Neural cell (in vitro differentiated cells): ENCODE results near the gene MAGEA11.

Source experiments
- EP300 ChIP-seq: fragments of 450-650 bp; conservative IDR thresholded peaks from 2 replicates; pipeline ENCODE4 v1.6.1; 2014; ENCODE audit warnings: antibody characterized with exemption, mild to moderate bottlenecking, moderate library complexity; ENCODE audit not compliant: poor library complexity, severe bottlenecking
- EZH2 ChIP-seq: fragments of 200-600, 300-800 bp; shearing (Covaris generic), sonication (generic); IDR thresholded peaks from 2 replicates; pipeline ENCODE4 v1.6.1; 2014; ENCODE audit warnings: antibody characterized with exemption, low read length, borderline replicate concordance, mild to moderate bottlenecking; ENCODE audit not compliant: insufficient read depth, poor library complexity, severe bottlenecking
- MXI1 ChIP-seq: fragments of 450-650 bp; conservative IDR thresholded peaks from 2 replicates; pipeline ENCODE4 v1.6.1; 2014; ENCODE audit warnings: antibody characterized with exemption, mild to moderate bottlenecking; ENCODE audit not compliant: poor library complexity, severe bottlenecking
- POLR2AphosphoS5 ChIP-seq: IDR thresholded peaks from 2 replicates; pipeline ENCODE4 v1.6.1; 2012
- RAD21 ChIP-seq: fragments of 450-650 bp; conservative IDR thresholded peaks from 2 replicates; pipeline ENCODE4 v1.6.1; 2014; ENCODE audit warnings: antibody characterized with exemption, mild to moderate bottlenecking, moderate library complexity
- SMC3 ChIP-seq: fragments of 450-650 bp; conservative IDR thresholded peaks from 2 replicates; pipeline ENCODE4 v1.6.1; 2014; ENCODE audit warnings: antibody characterized with exemption, mild to moderate bottlenecking, moderate library complexity; ENCODE audit not compliant: poor library complexity
- TAF1 ChIP-seq: IDR thresholded peaks from 2 replicates; pipeline ENCODE4 v1.6.1; 2012; ENCODE audit warnings: low read depth
- TF ChIP-seq, protein P1 (sequence below): fragments of 450-650 bp; IDR thresholded peaks from 2 replicates; pipeline ENCODE4 v1.5.1; 2014; ENCODE audit warnings: antibody characterized with exemption, mild to moderate bottlenecking, moderate library complexity; ENCODE audit not compliant: poor library complexity, severe bottlenecking

DNA sequence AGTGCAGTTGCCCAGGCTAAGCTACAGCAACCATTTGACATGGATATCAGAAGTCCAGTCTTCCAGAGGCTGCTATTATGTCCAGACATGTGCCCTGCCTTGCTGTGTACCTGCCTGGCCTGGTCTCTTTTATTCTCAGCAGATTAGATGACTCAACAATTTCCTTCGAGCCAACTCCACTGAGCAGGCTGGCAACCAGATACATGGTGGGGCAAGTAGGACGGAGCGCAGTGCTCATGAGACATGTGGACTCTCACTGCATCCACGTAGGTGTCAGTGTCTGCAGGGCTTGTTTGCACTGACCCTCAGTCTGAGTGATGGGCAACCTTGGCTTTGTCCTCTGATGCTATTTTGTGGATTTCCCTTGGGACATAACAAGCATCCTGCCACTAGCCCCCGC lies 7.2 kb upstream of the MAGEA11 start:
- TF ChIP-seq EP300: no peak
- TF ChIP-seq, protein P1, sequence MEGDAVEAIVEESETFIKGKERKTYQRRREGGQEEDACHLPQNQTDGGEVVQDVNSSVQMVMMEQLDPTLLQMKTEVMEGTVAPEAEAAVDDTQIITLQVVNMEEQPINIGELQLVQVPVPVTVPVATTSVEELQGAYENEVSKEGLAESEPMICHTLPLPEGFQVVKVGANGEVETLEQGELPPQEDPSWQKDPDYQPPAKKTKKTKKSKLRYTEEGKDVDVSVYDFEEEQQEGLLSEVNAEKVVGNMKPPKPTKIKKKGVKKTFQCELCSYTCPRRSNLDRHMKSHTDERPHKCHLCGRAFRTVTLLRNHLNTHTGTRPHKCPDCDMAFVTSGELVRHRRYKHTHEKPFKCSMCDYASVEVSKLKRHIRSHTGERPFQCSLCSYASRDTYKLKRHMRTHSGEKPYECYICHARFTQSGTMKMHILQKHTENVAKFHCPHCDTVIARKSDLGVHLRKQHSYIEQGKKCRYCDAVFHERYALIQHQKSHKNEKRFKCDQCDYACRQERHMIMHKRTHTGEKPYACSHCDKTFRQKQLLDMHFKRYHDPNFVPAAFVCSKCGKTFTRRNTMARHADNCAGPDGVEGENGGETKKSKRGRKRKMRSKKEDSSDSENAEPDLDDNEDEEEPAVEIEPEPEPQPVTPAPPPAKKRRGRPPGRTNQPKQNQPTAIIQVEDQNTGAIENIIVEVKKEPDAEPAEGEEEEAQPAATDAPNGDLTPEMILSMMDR: no peak
- no peak for TF ChIP-seq SMC3
- no peak for TF ChIP-seq POLR2AphosphoS5
- no peak for TF ChIP-seq MXI1
- no peak for TF ChIP-seq RAD21
- TF ChIP-seq EZH2: no peak
- no peak for TF ChIP-seq TAF1
